HepG2 (cell line): ENCODE data around the gene LTB4R. TPM values are rescaled to one million over a fixed set of nuclear protein-coding genes. Genes with fewer than 3 reads are reported as not detected.

ENCODE experiments used
- BCLAF1 ChIP-seq: fragments of 450-650 bp; IDR thresholded peaks from 2 replicates; pipeline ENCODE4 v1.6.1; 2017; ENCODE audit warnings: mild to moderate bottlenecking
- BORCS8-MEF2B ChIP-seq: sonication (generic); formaldehyde crosslinking; IDR thresholded peaks from 2 replicates; pipeline ENCODE4 v1.8.0; 2022; ENCODE audit warnings: mild to moderate bottlenecking, missing genetic modification reagents
- CHCHD3 ChIP-seq: sonication (generic); formaldehyde crosslinking; IDR thresholded peaks from 2 replicates; pipeline ENCODE4 v1.8.0; 2022; ENCODE audit warnings: mild to moderate bottlenecking, missing genetic modification reagents, moderate library complexity
- E2F2 ChIP-seq: sonication (generic); formaldehyde crosslinking; IDR thresholded peaks from 2 replicates; pipeline ENCODE4 v1.4.0; 2020; ENCODE audit warnings: missing genetic modification reagents, borderline replicate concordance
- FOXA3 ChIP-seq: IDR thresholded peaks from 2 replicates; pipeline ENCODE4 v1.6.1; 2016; ENCODE audit warnings: missing genetic modification reagents, missing compliant biosample characterization
- HNRNPL ChIP-seq: fragments of 200-400 bp; formaldehyde crosslinking; IDR thresholded peaks from 2 replicates; pipeline ENCODE4 v1.6.1; 2017; ENCODE audit warnings: mild to moderate bottlenecking, low read depth, low read length
- KDM4B ChIP-seq: sonication (generic); formaldehyde crosslinking; IDR thresholded peaks from 2 replicates; pipeline ENCODE4 v1.4.0; 2020; ENCODE audit warnings: missing genetic modification reagents
- PATZ1 ChIP-seq: sonication (generic); formaldehyde crosslinking; IDR thresholded peaks from 2 replicates; pipeline ENCODE4 v1.4.0; 2020; ENCODE audit warnings: missing genetic modification reagents
- PCBP1 ChIP-seq: fragments of 200-400 bp; formaldehyde crosslinking; IDR thresholded peaks from 2 replicates; pipeline ENCODE4 v1.6.1; 2017; ENCODE audit warnings: mild to moderate bottlenecking, low read depth, low read length, borderline replicate concordance
- PRMT3 ChIP-seq: sonication (generic); formaldehyde crosslinking; IDR thresholded peaks from 2 replicates; pipeline ENCODE4 v1.8.1; 2022; ENCODE audit warnings: low read depth, mild to moderate bottlenecking, moderate library complexity, missing genetic modification reagents, borderline replicate concordance
- SNAPC5 ChIP-seq: sonication (generic); formaldehyde crosslinking; IDR thresholded peaks from 2 replicates; pipeline ENCODE4 v1.8.1; 2023; ENCODE audit warnings: mild to moderate bottlenecking, missing genetic modification reagents, borderline replicate concordance
- SRSF4 ChIP-seq: fragments of 200-400 bp; formaldehyde crosslinking; IDR thresholded peaks from one replicate; pipeline ENCODE4 v1.6.1; 2018; ENCODE audit warnings: mild to moderate bottlenecking, low read depth, low read length, moderate library complexity; ENCODE audit not compliant: poor library complexity, severe bottlenecking
- TEAD3 ChIP-seq: optimal IDR thresholded peaks from 2 replicates; pipeline ENCODE3; 2016; ENCODE audit warnings: borderline replicate concordance
- ZNF839 ChIP-seq: sonication (generic); formaldehyde crosslinking; IDR thresholded peaks from 2 replicates; pipeline ENCODE4 v1.4.0; 2020; ENCODE audit warnings: missing genetic modification reagents, mild to moderate bottlenecking, borderline replicate concordance
- polyA plus RNA-seq, 8 experiments: library from polyadenylated mRNA; depleted of rRNA in 3 of 8; stranded (reverse) in 7 of 8; unstranded in 1 of 8; fragments of >200 nt; fragmentation: Illumina TruSeq in 4 of 8; extraction: Trizol in 4 of 8; gene quantifications; 2 replicates each; pipeline versions ENCODE4 v1.2.1 to v1.2.3, GENCODE V29; 2011 to 2016; ENCODE audit warnings: low read depth in 4 of 8, missing spikeins in 1 of 8, mixed read lengths in 1 of 8; ENCODE audit not compliant: insufficient read depth in 1 of 8
- total RNA-seq, 5 experiments: library from RNA; depleted of rRNA; stranded (reverse); fragments of >200 nt; fragmentation: Illumina TruSeq; extraction: Trizol; gene quantifications; 2 replicates each; pipeline ENCODE4 v1.2.3, GENCODE V29; 2016; ENCODE audit warnings: low read depth in 1 of 5

LTB4R gene
- total and polyA plus RNA-seq, 2 of the 13 experiments (the other 11 are each of a cell fraction or from before 2014, with no cell fraction given): 3.2 to 8.2 TPM

GRCh38 chr14:24299255-24300191, 11.8 kb upstream of the LTB4R start, which contains the start of the genes DHRS1 and NOP9 (continued):
- TF ChIP-seq PATZ1 (CRISPR knock-in tag) (peak; percentile 86), BORCS8-MEF2B (CRISPR knock-in tag) (peak; percentile 95), CHCHD3 (CRISPR knock-in tag) (peak; percentile 77), TEAD3 (CRISPR knock-in tag) (peak; percentile 41), KDM4B (CRISPR knock-in tag) (peak; percentile 99), HNRNPL (0 out of 2 replicates have a peak, but pooled peaks have one; percentile 74), PCBP1 (peak; percentile 82; the same call in 1 of the 2 replicates), PRMT3 (CRISPR knock-in tag) (no peak), E2F2 (CRISPR knock-in tag) (peak; percentile 89), FOXA3 (peak; percentile 83), BCLAF1 (no peak), SRSF4 (no peak), ZNF839 (peak; percentile 99), SNAPC5 (0 out of 2 replicates have a peak, but pooled peaks have one; percentile 92)
